ENCODE results near the gene HNF4A. TPM values are rescaled to one million over a fixed set of nuclear protein-coding genes. Genes with fewer than 3 reads are reported as not detected.

Gene HNF4A
- total RNA-seq, 4 donors from 2014 or later = 173 to 471 (median 252) TPM

GRCh38 chr20:44479643-44480042 is 124.1 kb downstream of the HNF4A start:
- Histone ChIP-seq H3K4me1 (peaks cover 8 to 16% (median 14%) of the 10 kb centered on the region in 4 donors), H3K27me3 (no peaks in the 10 kb centered on the region), H3K36me3 (no peaks in the 10 kb centered on the region), H3K27ac (no peak overlapping the region), H3K4me3 (no peak overlapping the region), H3K9me3 (no peaks in the 10 kb centered on the region)
- in situ Hi-C loops (cut with MboI; ENCODE audit: low pct_ligation_motif_present in 1 of 4, low pct_unique_long_range_greater_than_20kb in 1 of 4, low sequenced_read_pairs in 3 of 4) = no loop called here
- intact Hi-C loops (cut with DNase I; ENCODE audit: low total_unique reads) = no loop called here
- TF ChIP-seq EP300 (IDR thresholded peaks at IDR 0.05; ENCODE audit: low read depth) (no peak), POLR2A (IDR thresholded peaks at IDR 0.05) (no peak), POLR2AphosphoS5 (IDR thresholded peaks at IDR 0.05) (no peak), CTCF (IDR thresholded peaks at IDR 0.05) (no peak)
- DNase-seq = no peak
- WGBS, 2 donors (ENCODE audit: low coverage in 1 of 2) = 70% methylated on average over 5 of the region's 5 CpGs; no CpG with 5 or more reads in 1 of the 2 donors

- Histone ChIP-seq H3K27ac (no peak overlapping the region), H3K4me3 (no peak overlapping the region), H3K4me1 (peaks cover 7 to 15% (median 12%) of the 10 kb centered on the region in 4 donors), H3K9me3 (no peaks in the 10 kb centered on the region), H3K27me3 (no peaks in the 10 kb centered on the region), H3K36me3 (no peaks in the 10 kb centered on the region)
- TF ChIP-seq CTCF (IDR thresholded peaks at IDR 0.05) (no peak), POLR2AphosphoS5 (IDR thresholded peaks at IDR 0.05) (no peak), EP300 (IDR thresholded peaks at IDR 0.05; ENCODE audit: low read depth) (no peak), POLR2A (IDR thresholded peaks at IDR 0.05) (no peak)
- in situ Hi-C loops (cut with MboI; ENCODE audit: low pct_ligation_motif_present in 1 of 4, low pct_unique_long_range_greater_than_20kb in 1 of 4, low sequenced_read_pairs in 3 of 4) = no loop called here
- DNase-seq = no peak
- intact Hi-C loops (cut with DNase I; ENCODE audit: low total_unique reads) = no loop called here
- WGBS, 2 donors (ENCODE audit: low coverage in 1 of 2) = 90 to 96% methylated on average over 2 to 18 of the region's 18 CpGs
Measured at GRCh38 chr20:44480097-44480496, 124.6 kb downstream of the HNF4A start.

GRCh38 chr20:44481719-44482416 is 126.4 kb downstream of the HNF4A start:
- in situ Hi-C loops (cut with MboI; ENCODE audit: low pct_ligation_motif_present in 1 of 4, low pct_unique_long_range_greater_than_20kb in 1 of 4, low sequenced_read_pairs in 3 of 4) = no loop called here
- H3K27ac ChIP-seq = no peak overlapping the region
- H3K27me3 ChIP-seq = no peaks in the 10 kb centered on the region
- DNase-seq = no peak
- TF ChIP-seq POLR2AphosphoS5 (IDR thresholded peaks at IDR 0.05) (no peak), CTCF (IDR thresholded peaks at IDR 0.05) (no peak), POLR2A (IDR thresholded peaks at IDR 0.05) (no peak), EP300 (IDR thresholded peaks at IDR 0.05; ENCODE audit: low read depth) (no peak)
- intact Hi-C loops (cut with DNase I; ENCODE audit: low total_unique reads) = no loop called here
- peaks cover 0 to 2% (median 0%) of the 10 kb centered on the region in 4 donors for H3K4me1 ChIP-seq
- H3K36me3 ChIP-seq = peaks cover 0 to under 1% (median 0%) of the 10 kb centered on the region in 4 donors
- WGBS, 2 donors (ENCODE audit: low coverage in 1 of 2) = 71 to 81% methylated on average over 3 to 6 of the region's 6 CpGs
- H3K4me3 ChIP-seq = no peak overlapping the region
- no peaks in the 10 kb centered on the region for H3K9me3 ChIP-seq

- H3K9me3 ChIP-seq = no peaks in the 10 kb centered on the region
- 95% methylated on average over 5 of the region's 5 CpGs; no CpG with 5 or more reads in 1 of the 2 donors for WGBS, 2 donors (ENCODE audit: low coverage in 1 of 2)
- H3K36me3 ChIP-seq = peaks cover 0 to 10% (median 0%) of the 10 kb centered on the region in 4 donors
- TF ChIP-seq POLR2AphosphoS5 (IDR thresholded peaks at IDR 0.05) = no peak
- no peak for TF ChIP-seq CTCF (IDR thresholded peaks at IDR 0.05)
- TF ChIP-seq EP300 (IDR thresholded peaks at IDR 0.05; ENCODE audit: low read depth) = no peak
- TF ChIP-seq POLR2A (IDR thresholded peaks at IDR 0.05) = no peak
- H3K27ac ChIP-seq = no peak overlapping the region
- in situ Hi-C loops (cut with MboI; ENCODE audit: low pct_ligation_motif_present in 1 of 4, low pct_unique_long_range_greater_than_20kb in 1 of 4, low sequenced_read_pairs in 3 of 4) (no loop called here), intact Hi-C loops (cut with DNase I; ENCODE audit: low total_unique reads) (no loop called here)
- no peaks in the 10 kb centered on the region for H3K27me3 ChIP-seq
- no peak overlapping the region for H3K4me3 ChIP-seq
- DNase-seq = no peak
- H3K4me1 ChIP-seq = no peaks in the 10 kb centered on the region
Measured at GRCh38 chr20:44483112-44483511, 127.6 kb downstream of the HNF4A start.

Small RNAs within 50 kb of the gene (small RNA-seq; reads per million reads assigned to genes)
- gene MIR3646 (0.12 to 1.1 (median 0.23) reads per million in 4 donors), gene RF00019 (0 reads per million in 4 donors), gene RPL37AP1 (0 to 1.1 (median 0.19) reads per million in 4 donors)

Other genes starting within 250 kb of the HNF4A start
- gene JPH2, start 168.5 kb upstream of the HNF4A start, total RNA-seq = 100 to 1,000 TPM in 1 of 4 donors, 10 to 100 TPM in 2, 1 to 10 TPM in 1; 9.8 to 216 (median 18.3) TPM
- gene OSER1, start 144.9 kb upstream of the HNF4A start, total RNA-seq = 10 to 100 TPM; 11.2 to 38.0 (median 26.2) TPM
- gene GDAP1L1, start 108.4 kb upstream of the HNF4A start, total RNA-seq = not detected
- gene FITM2, start 44.5 kb upstream of the HNF4A start, total RNA-seq = 10 to 100 TPM in 2 of 4 donors, 1 to 10 TPM in 2; 4.1 to 12.4 (median 9.7) TPM
- gene R3HDML, start 18.7 kb upstream of the HNF4A start, total RNA-seq = not detected
- 10 to 100 TPM in 2 of 4 donors, 1 to 10 TPM in 2; 6.8 to 20.9 (median 9.2) TPM for gene TTPAL, start 120.2 kb downstream of the HNF4A start, total RNA-seq
- 10 to 100 TPM; 19.3 to 85.7 (median 53.1) TPM for gene SERINC3, start 166.4 kb downstream of the HNF4A start, total RNA-seq
- gene PKIG, start 226.9 kb downstream of the HNF4A start, total RNA-seq = 100 to 1,000 TPM in 1 of 4 donors, 10 to 100 TPM in 3; 40.8 to 106 (median 80.4) TPM